Retinal pigment epithelial cell (primary cell): ENCODE data around the gene ARID1B.

Source experiments
- DNase-seq: peaks from one replicate; pipeline ENCODE4 v3.0.0-alpha.2; 2010; ENCODE audit warnings: low read depth
- H3K4me3 ChIP-seq: 2 replicates; pipeline ENCODE4 v1.5.1; 2011; ENCODE audit warnings: mild to moderate bottlenecking, low read length, control low read depth, moderate library complexity
- TF ChIP-seq, protein P1 (sequence below): conservative IDR thresholded peaks from 2 replicates; pipeline ENCODE4 v1.5.1; 2011; ENCODE audit warnings: low read depth, low read length, control low read depth, inconsistent platforms

The ARID1B gene

GRCh38 chr6:156869980-156870398 lies 92.8 kb downstream of the ARID1B start:
- DNase-seq = no peak
- TF ChIP-seq, protein P1, sequence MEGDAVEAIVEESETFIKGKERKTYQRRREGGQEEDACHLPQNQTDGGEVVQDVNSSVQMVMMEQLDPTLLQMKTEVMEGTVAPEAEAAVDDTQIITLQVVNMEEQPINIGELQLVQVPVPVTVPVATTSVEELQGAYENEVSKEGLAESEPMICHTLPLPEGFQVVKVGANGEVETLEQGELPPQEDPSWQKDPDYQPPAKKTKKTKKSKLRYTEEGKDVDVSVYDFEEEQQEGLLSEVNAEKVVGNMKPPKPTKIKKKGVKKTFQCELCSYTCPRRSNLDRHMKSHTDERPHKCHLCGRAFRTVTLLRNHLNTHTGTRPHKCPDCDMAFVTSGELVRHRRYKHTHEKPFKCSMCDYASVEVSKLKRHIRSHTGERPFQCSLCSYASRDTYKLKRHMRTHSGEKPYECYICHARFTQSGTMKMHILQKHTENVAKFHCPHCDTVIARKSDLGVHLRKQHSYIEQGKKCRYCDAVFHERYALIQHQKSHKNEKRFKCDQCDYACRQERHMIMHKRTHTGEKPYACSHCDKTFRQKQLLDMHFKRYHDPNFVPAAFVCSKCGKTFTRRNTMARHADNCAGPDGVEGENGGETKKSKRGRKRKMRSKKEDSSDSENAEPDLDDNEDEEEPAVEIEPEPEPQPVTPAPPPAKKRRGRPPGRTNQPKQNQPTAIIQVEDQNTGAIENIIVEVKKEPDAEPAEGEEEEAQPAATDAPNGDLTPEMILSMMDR = no peak
- H3K4me3 ChIP-seq = no peak overlapping the region

DNA sequence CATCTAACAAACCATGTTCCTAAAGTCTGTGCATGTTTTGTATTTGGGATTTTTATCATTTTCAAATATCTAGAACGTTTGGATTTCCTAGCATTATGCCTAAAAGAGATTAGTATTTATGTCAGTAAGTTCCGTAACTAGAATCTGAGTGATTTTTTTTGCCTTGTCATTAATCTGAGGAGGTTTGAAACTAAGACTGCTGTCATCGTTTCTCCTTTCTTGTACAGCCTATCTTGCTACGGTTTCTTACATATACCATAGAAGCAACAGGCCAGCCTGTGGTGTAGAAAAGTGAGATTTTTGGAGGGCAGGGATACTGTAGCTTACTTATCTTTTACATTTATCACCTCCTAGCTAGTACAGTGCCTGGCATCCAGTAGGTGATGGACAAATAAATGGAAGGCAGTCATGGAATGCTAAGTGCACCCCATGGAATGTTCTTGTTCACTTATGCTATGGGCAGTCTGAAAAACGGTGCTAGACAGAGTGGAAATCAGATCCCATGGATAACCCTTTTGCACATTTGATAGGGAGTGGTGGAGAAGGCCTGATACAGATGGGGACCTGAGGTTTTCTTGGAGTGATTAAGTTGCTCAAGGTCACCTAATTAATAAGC lies 93.9 kb downstream of the ARID1B start:
- TF ChIP-seq, protein P1 = no peak
- no peak overlapping the region for H3K4me3 ChIP-seq
- DNase-seq = no peak

GRCh38 chr6:156872903-156873302 lies 95.7 kb downstream of the ARID1B start:
- TF ChIP-seq, protein P1 = no peak
- H3K4me3 ChIP-seq = no peak overlapping the region
- DNase-seq = no peak

- no peak for DNase-seq
- TF ChIP-seq, protein P1 = no peak
- H3K4me3 ChIP-seq = no peak overlapping the region
Observed at GRCh38 chr6:156873654-156874380, 96.6 kb downstream of the ARID1B start.

DNA sequence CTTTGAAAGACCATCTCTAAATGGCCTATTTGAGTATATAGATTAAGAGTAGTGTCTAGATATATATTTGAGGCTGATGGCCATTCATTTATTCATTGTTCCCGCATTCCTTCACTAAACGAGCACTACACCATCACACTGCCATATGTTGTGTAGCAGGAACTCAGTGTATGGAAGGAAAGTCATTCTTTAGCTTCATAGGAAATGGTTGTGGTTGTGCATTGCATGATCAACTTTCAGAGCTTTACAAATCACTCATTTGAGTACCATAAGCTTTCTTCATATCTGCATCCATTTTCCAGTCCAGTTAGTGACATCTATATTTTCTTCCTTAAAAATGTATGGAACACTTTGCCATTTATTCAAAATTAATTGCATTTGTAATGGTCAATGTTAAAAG lies 97.9 kb downstream of the ARID1B start:
- TF ChIP-seq, protein P1 = no peak
- no peak for DNase-seq

DNA sequence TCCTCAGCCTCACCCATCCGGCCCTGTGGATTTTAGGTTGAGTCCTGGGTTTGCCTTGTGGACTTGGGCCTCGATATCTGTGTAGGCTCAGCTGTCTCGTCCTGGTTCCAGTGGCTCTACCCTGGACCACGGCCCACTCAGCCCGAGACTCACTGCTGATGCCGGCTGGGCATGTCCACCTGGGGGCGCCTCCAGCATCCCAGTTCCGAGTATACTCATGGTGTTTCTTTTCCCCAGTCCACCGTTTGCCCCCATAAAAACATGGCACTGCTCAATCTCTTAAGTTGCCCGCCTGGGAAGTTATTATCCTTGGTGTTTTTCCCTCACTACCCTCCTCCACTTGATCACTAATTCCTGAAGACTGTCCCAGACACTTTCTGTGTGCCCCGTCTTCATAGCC lies 99.1 kb downstream of the ARID1B start:
- TF ChIP-seq, protein P1 = peak; percentile 50
- DNase-seq = no peak

More for the DNA sequence above, 97.9 kb downstream of the ARID1B start:
- no peak overlapping the region for H3K4me3 ChIP-seq

GRCh38 chr6:156877126-156877863 lies 100.1 kb downstream of the ARID1B start:
- TF ChIP-seq, protein P1 = no peak
- no peak for DNase-seq
- no peak overlapping the region for H3K4me3 ChIP-seq

More for the DNA sequence above, 99.1 kb downstream of the ARID1B start:
- no peak overlapping the region for H3K4me3 ChIP-seq
